Left renal pelvis (tissue), 4 donors: Measurements from ENCODE around the gene PEX1. TPM values are rescaled to one million over a fixed set of nuclear protein-coding genes. Genes with fewer than 3 reads are reported as not detected.
"Not testable (repeated sequence)": the region's sequence is repeated elsewhere in the genome, so short reads cannot be mapped to it uniquely, and the experiment has no call there.

Experiments
- DNase-seq, 4 donors: peaks; one replicate each; pipeline ENCODE4 v3.0.0-alpha.2; 2013; ENCODE audit warnings: low read depth in 4 of 4, low spot score in 3 of 4
- polyA plus RNA-seq, 4 donors: library from polyadenylated mRNA; unstranded; fragments of 120-200 nt; gene quantifications; one replicate each; pipeline ENCODE4 v1.2.1, GENCODE V29; 2013; ENCODE audit not compliant: insufficient read length in 4 of 4

The PEX1 gene
- polyA plus RNA-seq, result 10 to 100 TPM; 23.2 to 51.8 (median 37.6) TPM

DNA sequence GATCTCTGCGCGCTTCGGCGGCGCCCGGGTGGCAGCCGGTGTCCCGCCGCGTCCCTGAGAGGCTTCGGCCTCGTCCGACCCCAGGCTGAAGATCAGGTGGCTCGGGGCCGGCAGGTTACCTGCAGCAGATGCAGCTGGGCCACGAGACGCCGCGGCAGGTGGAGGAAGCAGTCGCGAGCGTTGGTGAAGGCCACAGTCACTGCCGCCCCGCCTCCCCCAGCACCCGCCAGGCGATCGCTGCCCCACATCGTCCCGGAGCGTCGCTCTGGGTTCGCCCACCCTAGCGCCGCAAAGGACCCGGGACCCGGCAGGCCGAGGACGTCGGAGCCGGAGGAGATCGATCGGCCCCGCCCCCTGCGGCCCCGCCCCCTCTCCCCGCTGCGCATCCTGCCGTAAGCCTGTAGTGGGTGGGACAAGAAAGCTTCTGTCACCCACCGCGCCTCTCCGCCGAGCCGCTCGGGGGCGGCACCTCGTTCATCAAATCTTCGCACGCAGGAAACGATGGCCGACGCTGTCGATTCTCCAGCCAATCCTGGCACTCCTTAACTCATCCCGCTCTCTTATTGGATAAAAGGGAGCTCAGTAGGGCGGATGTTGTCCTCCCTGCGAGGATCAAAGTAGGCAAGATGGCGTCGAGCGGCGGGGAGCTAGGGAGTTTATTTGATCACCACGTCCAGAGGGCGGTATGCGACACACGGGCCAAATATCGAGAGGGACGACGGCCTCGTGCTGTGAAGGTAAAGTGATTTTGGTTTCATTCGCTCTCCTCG is at the start of gene PEX1, which contains the start of gene RBM48:
Gene PEX1 (minus strand): TSS at position 333 of the 770 bp plus-strand sequence. CDS start 85 bp downstream, at position 248.
Gene RBM48 (plus strand): TSS at position 608 of the 770 bp plus-strand sequence. CDS start 19 bp downstream, at position 627.
- DNase-seq, result peak; percentile 96 to 98 (median 96)

DNA sequence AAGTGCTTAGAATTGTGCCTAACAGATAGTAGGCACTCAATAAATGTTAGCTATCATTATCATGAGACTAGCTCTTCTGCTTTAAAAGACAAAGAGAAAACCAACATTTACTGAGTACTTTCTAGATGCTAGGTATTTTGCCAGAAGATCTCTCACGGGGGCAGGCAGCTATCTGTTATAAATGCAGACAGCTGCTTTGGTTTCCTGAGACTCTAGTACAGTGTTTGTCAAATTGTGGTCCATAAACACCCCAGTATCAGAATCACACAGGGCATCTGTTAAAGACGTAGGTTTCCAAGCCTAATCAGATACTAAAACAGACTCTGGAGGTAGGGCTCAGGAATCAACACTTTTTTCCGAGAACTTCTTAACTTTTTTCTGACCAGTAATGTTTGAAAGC is 48.0 kb upstream of the PEX1 start:
- DNase-seq, result no peak

DNA sequence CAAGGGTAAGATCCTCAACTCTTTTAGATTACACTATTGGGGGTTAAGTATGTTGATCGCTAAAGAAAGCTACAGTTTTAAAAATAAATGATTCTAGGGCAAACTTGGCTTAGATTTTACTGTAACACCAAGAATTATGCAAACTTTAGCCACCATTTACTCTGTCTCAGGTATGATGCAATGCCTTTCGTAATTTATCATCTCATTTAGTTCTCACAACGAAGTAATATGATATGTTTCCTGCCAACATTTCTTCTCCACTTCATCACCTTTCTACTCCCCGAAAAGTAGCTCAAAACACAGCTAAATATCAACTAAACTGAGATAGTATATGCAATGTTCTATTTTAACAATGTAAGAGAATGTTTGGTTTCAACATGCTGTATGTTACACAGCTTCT is 40.8 kb upstream of the PEX1 start:
- no peak for DNase-seq

DNA sequence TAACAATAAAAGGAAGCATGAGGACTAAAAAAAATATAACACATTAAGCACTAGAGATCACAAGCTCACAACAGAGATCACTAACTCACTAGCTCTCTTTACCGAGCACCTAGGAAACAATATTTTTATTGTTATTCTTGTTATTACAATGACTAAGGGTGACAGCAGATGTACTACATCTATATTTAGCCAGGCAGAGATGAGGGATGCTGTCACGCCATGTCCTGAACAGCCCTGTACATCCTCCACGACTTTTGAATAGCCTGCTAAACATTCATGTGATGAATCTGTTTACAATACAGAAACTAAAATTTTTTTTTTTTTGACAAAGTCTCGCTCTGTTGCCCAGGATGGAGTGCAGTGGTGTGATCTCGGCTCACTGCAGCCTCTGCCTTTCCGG is 39.1 kb upstream of the PEX1 start:
- DNase-seq, result no peak

DNA sequence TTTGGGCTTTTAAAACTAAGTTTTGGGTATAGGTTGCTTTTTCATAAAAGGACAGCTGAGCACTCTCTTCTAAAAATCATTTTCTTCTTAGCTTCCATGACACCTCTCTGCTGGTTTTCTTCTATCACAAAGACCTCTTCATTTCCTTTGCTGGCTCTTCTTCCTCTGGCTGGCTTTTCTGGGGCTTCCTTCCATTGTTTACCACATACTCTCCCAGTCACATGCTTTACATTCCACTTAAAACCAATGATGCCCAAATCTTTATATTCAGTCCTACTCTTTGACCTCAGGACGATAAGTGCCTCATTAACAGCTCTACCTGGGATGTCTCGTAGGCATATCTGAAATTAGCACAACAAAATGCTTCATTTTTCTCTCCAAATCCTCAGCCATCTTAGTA is 35.0 kb upstream of the PEX1 start:
- no peak for DNase-seq

DNA sequence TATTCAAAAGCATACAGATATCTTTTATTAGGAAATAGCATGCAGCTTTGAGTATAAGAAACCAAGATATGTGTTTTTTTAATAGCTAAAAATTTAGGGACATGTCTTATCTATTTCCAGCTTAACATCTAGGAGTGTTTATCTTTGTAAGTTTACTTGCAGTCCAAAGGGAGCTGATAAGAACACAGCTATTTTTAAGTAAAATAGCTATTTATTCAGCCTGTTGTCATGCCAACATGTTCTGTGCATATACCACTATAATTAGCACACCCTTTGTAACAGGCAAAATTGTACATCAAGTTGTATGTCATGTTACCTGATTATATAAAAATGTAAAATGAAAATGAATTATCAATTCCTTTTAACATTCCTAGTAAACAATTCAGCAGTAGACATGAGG is 32.3 kb upstream of the PEX1 start:
- DNase-seq, result no peak

DNA sequence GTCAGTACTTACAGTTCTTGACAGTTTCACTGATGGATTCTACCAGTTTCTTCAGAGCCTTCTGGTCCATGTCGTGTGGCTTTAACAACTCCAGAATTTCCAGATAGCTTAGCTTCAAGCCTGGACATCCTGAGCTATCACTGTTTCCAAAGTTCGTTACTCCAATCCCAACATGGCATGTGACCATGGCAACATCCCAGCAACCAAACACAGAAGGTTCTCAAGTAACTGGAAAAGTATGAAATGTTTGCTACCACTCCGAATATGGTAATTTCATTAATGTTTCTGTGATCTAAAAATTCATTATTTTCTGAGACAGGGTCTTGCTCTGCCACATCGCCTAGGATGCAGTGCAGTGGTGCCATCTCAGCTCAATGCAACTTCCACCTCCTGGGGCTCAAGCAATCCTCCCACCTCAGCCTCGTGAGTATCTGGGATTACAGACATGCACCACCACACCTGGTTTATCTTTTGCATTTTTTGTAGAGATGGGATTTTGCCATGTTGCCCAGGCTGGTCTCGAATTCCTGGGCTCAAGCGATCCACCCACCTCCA is 29.6 kb upstream of the PEX1 start:
- no peak for DNase-seq

DNA sequence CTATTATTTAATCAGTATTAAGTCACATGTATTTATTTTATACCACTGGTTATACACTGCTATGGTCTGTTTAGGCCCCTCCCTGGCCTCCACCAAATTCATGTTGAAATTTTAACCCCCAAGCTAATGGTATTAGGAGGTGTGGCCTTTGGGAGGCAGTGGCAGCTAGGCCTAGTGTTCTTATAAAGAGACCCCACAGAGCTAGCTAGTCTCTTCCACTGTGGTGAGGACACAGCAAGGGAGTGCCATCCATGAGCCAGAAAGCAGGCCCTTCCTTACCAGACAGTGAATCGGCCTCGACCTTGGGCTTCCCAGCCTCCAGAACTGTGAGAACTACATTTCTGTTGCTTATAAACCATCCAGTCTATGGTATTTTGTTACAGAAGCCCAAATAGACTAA is 28.9 kb upstream of the PEX1 start:
- DNase-seq, result no peak

DNA sequence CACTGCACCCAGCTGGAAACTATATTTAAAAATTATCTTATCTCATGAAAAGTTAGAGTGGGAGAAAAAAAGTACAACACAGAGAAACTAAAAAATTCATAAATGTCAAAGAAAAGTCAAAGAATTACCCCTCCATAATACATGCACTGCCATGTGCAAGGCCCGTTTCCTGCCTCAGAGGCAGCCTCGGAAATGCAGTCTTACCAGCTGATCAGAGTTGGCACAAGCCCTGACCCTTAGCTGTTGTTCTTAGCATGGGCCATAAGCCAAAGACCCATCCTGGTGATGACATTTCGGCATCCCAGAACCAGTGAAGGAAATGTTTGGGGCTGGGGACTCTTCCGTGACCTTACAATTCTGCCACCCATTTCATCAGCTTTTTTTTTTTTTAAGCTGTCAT is 21.9 kb upstream of the PEX1 start:
- DNase-seq, result no peak

DNA sequence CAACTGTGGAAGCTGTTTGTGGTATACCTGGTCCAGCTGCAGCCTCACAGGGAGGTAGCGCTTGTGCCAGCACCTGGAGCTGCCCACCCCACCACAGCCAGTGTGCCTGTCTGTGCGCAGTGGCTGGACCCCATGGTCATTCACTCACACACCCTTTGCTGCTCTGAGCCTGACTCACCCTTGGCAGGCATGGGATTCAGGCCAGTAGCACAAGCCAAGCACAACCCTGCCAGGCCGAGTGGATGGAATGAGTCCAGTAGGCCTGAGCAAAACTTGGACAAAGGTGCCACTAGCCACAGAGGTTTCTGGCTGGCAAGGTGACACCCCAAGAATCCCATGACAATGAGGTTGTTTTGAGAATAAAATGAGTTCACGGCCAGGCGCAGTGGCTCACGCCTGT is 19.3 kb upstream of the PEX1 start:
- no peak for DNase-seq

DNA sequence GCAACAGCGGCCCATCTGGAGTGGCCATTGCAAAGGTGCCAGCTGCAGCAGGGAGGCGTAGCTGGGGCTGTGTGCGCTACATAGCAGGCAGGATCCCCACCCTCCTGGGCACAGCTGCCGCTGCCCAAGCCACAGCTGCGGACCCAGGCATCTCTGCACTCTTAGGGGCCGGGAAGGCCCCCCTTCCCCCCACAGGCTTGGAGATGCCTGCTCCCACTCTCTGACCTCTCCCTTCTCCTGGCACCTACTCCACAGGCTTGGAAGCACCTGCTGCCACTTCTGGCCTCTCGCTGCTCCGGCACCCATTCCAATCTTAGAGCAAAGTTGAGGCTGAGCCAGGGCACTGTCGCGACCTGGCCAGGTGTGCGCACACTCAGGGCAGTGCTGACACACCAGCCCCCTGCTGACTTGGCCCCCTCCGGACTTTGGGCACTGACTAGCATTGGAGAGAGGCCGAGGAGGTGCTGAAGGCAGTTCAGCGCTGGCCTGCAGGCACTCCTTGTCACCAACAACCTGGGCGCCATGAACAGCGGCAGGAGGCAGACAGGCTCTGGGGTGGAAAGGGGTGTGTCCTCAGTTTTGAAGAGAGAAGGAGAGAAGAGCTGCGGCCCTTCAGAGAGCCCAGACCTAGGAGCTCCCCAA is 18.7 kb upstream of the PEX1 start:
- no peak for DNase-seq

DNA sequence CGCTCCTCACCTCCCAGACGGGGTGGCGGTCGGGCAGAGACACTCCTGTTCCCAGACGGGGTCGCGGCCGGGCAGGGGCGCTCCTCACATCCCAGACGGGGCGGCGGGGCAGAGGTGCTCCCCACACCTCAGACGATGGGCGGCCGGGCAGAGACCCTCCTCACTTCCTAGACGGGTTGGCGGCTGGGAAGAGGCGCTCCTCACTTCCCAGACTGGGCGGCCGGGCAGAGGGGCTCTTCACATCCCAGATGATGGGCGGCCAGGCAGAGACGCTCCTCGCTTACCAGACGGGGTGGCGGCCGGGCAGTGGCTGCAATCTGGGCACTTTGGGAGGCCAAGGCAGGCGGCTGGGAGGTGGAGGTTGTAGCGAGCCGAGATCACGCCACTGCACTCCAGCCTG is 16.8 kb upstream of the PEX1 start:
- DNase-seq, result not testable (repeated sequence)

DNA sequence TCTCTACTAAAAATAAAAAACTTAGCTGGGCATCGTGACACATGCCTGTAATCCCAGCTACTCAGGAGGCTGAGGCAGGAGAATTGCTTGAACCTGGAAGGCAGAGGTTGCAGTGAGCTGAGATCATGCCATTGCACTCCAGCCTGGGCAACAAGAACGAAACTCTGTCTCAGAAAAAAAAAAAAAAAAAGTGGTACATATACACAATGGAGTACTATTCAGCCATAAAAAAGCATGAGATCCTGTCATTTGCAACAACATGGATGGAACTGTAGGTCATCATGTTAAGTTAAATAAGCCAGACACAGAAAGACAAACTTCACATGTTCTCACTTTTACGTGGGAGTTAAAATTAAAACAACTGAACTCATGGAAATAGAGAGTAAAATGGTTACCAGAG is 15.2 kb upstream of the PEX1 start:
- DNase-seq, result not testable (repeated sequence)

DNA sequence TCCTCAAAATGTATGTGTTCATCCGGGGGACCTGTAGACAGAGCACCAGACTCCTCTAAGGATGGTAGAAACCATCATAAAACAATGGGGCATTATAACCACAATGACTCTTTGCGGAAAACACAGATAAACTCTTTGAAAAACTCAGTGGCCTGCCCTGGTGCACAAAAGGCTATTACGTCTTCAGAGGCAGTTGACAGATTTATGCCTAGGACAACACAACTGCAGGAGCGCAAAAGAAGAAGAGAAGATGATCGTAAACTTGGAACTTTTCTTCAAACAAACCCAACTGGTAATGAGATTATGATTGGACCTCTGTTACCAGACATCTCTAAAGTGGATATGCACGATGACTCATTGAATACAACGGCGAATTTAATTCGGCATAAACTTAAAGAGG is 6.3 kb upstream of the PEX1 start:
- DNase-seq, result no peak

DNA sequence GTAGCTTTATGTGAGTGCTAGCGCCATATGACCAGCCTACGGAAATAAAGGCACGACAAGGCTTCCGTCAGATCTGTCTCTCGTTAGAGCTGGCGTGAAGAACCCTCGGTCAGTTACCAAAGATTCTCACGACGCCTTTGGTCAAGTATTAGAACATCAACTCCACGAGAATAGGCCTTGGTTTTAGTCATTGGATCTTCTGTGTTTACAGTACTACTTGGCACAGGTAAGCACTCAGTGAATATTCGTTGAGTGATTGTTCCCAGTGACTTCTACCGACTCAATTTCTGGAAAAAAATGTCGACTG is 591 bp upstream of the PEX1 start:
- DNase-seq, result no peak

DNA sequence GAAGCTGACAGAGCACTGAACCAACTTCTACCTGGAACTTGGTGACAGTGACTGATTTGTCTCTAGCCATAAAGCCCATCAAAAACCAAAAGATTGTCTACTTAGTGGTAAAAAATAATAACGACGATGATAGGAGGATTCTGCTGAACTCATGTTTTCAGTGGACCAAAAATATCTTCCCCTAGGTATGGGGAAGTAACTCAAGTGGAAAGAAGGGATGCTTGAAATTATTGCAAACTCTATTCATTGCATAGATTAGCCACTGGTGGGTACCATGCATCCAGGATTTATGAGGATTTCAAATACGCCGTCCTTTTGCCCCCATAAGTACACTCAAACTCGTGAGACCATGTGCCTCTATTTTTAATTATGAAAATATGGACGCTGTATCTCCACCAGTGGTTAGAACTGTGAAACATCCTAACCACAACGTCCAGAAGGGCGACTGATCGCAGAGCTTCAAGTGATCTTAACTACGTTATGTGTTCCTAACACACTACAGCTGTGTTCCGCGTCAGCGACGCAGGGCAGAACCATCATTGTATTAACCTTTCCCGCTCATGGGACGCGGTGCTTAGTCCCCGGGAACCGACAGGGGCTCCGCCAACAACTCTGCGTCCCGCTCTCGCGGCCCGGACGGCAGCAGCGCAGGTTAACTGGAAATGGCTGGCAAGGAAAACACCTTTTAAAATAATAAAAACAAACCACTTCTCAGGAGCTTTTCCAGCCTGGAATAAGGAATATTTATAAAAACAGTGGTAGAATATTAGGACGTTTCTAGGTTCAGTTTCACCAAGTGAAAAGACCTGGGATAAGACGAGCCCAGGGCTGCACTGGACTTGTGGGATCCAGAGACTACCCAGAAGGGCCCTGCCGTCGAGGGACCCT is 776 bp downstream of the PEX1 start:
- DNase-seq, result peak; percentile 17 to 26 (median 24)

DNA sequence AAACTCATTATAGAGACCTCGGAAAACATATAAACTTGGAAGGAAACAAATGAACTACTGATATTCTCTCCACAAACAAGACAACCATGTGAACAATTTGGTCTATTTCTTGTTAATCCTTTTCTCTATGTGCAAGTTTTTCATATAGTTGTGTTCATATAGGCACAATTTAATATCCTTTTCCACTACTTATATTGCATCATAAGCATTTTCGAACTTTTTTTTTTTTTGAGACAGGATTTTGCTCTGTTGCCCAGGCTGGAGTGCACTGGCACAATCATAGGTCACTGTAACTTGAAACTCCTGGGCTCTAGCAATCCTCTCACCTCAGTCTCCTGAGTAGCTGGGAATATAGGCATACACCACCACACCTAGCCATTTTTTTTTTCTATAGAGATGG is 5.2 kb downstream of the PEX1 start:
- DNase-seq, result no peak

DNA sequence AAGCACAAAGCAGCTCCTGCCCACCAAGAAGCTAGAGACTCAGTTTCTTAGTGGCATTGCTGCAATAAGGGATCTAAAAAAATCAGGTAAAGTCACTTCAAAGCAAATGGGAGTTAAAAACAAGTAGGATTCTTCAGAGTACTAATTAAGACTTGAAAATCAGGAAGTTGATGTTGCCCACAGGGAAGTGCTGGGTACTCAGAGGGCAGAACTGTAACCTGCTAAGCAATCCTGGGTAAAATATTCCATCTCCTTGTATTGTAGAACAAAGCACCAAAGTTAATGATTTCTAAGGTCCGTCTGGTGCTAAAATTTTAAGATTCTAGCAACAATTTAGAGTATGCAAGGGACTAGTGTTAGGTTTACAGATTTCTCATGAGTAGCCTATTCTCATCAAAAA is 8.3 kb downstream of the PEX1 start:
- DNase-seq, result no peak

DNA sequence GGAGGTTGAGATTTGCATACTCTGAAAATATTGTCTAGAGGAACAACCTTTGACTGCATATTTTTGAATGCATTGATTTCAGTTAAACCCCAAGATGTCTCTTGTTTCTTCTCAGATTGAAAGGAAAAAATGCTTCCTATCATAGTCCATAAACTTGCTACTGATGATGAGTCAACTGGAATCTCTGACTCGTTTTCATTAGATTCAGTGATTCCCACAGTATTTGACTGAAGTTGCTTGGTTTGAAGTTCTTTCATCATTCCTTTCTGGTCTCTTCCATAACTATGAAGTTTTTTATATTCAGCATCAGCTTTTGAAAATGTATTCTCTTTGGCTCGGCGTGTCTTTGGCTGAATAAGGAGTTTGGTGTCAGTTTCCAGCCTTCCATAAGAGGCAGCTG is 10.7 kb downstream of the PEX1 start:
- no peak for DNase-seq

DNA sequence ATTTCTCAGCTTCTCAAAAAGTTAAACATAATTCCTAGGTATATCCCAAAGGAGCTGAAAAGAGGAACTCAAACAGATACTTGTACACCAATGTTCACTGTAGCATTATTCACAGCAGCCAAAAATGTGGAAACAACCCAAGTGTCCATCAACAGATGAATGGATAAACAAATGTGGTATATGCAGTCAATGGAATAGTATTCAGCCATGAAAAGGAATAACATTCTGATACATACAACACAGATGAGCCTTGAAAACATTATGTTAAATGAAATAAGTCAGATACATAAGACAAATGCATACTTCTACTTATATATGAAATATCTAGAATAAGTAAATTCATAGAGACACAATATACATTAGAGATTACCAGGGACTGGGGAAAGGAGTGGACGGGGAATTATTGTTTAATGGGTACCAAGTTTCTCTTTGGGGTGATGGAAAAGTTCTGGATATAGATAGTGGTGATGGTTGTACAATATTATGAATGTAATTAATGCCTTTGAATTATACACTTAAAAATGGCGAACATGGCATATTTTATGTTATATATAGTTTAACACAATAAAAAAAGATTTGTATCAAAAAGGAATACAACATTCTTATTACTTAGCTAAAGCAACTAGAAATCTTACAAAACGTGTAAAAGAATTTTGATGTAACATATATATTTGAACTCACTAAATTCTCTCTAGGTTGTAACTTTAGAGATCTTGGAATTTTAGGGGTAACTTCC is 15.0 kb downstream of the PEX1 start:
- no peak for DNase-seq
